Mucosa of descending colon (tissue), 3 donors: ENCODE measurements around the gene COL11A2. TPM values are rescaled to one million over a fixed set of nuclear protein-coding genes. Genes with fewer than 3 reads are reported as not detected.

Experiments used
- ATAC-seq: fragments of 200-7000 bp; cut with Tn5 transposase; one replicate; pipeline ENCODE4 v1.9.1; 2020; ENCODE audit warnings: mild to moderate bottlenecking, moderate library complexity
- DNase-seq, 3 donors: peaks; one replicate each; pipeline ENCODE4 v3.0.0-alpha.2; 2020
- H3K36me3 ChIP-seq: fragments of 200-600 bp; one replicate; pipeline ENCODE4 v1.8.0; 2021; ENCODE audit warnings: low read depth, mild to moderate bottlenecking
- H3K4me1 ChIP-seq: fragments of 200-600 bp; one replicate; pipeline ENCODE4 v1.8.0; 2021; ENCODE audit warnings: low read depth, mild to moderate bottlenecking
- H3K4me3 ChIP-seq: fragments of 200-600 bp; one replicate; pipeline ENCODE4 v1.8.0; 2021; ENCODE audit warnings: mild to moderate bottlenecking
- H3K9me3 ChIP-seq: fragments of 200-600 bp; one replicate; pipeline ENCODE4 v1.8.0; 2021; ENCODE audit warnings: mild to moderate bottlenecking
- intact Hi-C, 2 donors: fragments of 100-400 bp; cut with DNase I in 1 of 2; cut with micrococcal nuclease in 1 of 2; formaldehyde crosslinking; loops; one replicate each; pipeline versions ENCODE4 v1.11.0 to v1.11.1; 2022; cut with DNase I, micrococcal nuclease
- total RNA-seq, 3 donors: library from RNA; stranded (reverse); fragmentation: NEBNext Ultra II Directional in 2 of 3; extraction: Animal tissue kit (Norgen Biotek cat#: 25700) in 2 of 3; gene quantifications; one replicate each; pipeline versions ENCODE4 v1.2.1 to v1.2.4, GENCODE V29; 2021 to 2023
- TF ChIP-seq, protein P1 (sequence below): fragments of 200-600 bp; IDR thresholded peaks from one replicate; pipeline ENCODE4 v1.8.0; 2022; ENCODE audit warnings: antibody characterized with exemption, mild to moderate bottlenecking
- donor health status: DM: no; HTN: no; CAD: no; lungs with moderate emphysema.
- donor health status: DM: no; HTN: no; CAD: no.
- donor health status: DM: no; HTN: yes; CAD: no.

The COL11A2 gene
- total RNA-seq, 3 donors from 2014 or later: 0.27 to 1.1 (median 0.52) TPM

DNA sequence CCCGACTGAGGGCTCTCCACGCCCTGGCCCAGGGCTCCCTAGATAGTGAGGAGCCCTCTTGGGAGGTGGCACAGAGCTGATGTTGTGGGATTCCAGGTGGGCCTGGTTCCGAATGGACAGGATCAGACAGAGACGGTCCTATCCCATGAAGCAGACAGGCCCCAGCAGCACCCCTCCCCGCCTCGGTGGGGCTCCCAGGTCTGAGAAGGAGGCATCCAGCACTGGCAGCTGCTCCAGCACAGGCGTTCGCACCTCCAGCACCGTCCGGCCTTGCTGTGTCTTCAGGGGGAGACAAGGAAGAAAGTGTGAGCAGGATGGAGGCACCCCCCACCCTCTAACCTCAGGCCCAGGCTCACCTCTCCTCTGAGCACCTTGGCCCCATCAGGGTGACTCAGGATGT lies 28.7 kb downstream of the COL11A2 start:
- H3K36me3 ChIP-seq: no peaks in the 10 kb centered on the region
- no peak overlapping the region for H3K4me3 ChIP-seq
- intact Hi-C loops: no loop called here
- TF ChIP-seq, protein P1, sequence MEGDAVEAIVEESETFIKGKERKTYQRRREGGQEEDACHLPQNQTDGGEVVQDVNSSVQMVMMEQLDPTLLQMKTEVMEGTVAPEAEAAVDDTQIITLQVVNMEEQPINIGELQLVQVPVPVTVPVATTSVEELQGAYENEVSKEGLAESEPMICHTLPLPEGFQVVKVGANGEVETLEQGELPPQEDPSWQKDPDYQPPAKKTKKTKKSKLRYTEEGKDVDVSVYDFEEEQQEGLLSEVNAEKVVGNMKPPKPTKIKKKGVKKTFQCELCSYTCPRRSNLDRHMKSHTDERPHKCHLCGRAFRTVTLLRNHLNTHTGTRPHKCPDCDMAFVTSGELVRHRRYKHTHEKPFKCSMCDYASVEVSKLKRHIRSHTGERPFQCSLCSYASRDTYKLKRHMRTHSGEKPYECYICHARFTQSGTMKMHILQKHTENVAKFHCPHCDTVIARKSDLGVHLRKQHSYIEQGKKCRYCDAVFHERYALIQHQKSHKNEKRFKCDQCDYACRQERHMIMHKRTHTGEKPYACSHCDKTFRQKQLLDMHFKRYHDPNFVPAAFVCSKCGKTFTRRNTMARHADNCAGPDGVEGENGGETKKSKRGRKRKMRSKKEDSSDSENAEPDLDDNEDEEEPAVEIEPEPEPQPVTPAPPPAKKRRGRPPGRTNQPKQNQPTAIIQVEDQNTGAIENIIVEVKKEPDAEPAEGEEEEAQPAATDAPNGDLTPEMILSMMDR: no peak
- no peak for DNase-seq
- H3K4me1 ChIP-seq: peaks cover 18% of the 10 kb centered on the region
- no peak for ATAC-seq
- H3K9me3 ChIP-seq: no peaks in the 10 kb centered on the region

- Histone ChIP-seq H3K4me3 (no peak overlapping the region), H3K36me3 (no peaks in the 10 kb centered on the region), H3K4me1 (peaks cover 18% of the 10 kb centered on the region), H3K9me3 (no peaks in the 10 kb centered on the region)
- DNase-seq (peak; percentile 82 to 89 (median 84)), ATAC-seq (peak; percentile 94)
- TF ChIP-seq, protein P1: peak; percentile 95
- intact Hi-C loops: no loop called here
These were observed 30.6 kb downstream of the COL11A2 start for GRCh38 chr6:33161354-33162331.

- DNase-seq (peak; percentile 78 to 87 (median 80)), ATAC-seq (peak; percentile 83)
- intact Hi-C loops: no loop called here
- Histone ChIP-seq H3K4me3 (no peak overlapping the region), H3K36me3 (no peaks in the 10 kb centered on the region), H3K9me3 (no peaks in the 10 kb centered on the region), H3K4me1 (peaks cover 18% of the 10 kb centered on the region)
- TF ChIP-seq, protein P1: no peak
These were observed 31.4 kb downstream of the COL11A2 start for GRCh38 chr6:33160728-33161344.

DNA sequence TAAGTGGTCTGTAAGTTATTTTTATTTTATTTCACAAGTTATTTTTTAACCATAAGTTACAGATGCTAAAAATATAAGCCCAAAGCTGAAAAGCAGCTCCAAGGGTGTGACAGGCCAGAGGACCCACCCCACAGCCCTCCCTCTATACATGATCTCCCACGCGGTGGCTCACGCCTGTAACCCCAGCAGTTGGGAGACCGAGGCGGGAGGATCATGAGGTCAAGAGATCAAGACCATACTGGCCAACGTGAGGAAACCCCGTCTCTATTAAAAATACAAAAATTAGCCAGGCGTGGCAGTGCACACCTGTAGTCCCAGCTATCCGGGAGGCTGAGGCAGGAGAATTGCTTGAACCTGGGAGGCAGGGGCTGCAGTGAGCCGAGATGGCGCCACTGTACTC lies 32.2 kb downstream of the COL11A2 start:
- ATAC-seq: no peak
- Histone ChIP-seq H3K4me1 (peaks cover 18% of the 10 kb centered on the region), H3K4me3 (no peak overlapping the region), H3K36me3 (no peaks in the 10 kb centered on the region), H3K9me3 (no peaks in the 10 kb centered on the region)
- DNase-seq: no peak
- intact Hi-C loops: no loop called here
- TF ChIP-seq, protein P1: no peak

DNA sequence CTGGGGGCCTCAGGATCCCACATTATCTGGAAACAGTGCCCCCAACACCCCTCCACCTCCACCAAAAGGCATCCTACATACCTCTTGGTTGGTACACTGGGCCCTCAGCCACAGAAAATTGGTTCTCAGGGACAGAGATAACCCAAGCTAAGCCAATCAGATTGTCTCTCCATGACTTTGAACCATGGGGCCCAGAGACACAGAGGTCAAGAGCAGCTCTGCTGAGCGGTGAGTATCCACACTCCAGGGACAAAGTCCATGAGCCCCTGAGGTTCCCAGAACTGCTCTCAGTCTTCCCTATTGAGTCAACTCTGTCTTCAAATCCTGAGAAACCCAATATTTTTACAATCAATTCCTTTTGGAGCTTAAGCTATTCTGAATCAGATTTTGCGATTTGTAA lies 35.3 kb downstream of the COL11A2 start:
- no peak overlapping the region for H3K4me3 ChIP-seq
- TF ChIP-seq, protein P1: no peak
- no peaks in the 10 kb centered on the region for H3K36me3 ChIP-seq
- intact Hi-C loops: no loop called here
- DNase-seq (no peak), ATAC-seq (no peak)
- H3K4me1 ChIP-seq: peaks cover 15% of the 10 kb centered on the region
- peaks cover 8% of the 10 kb centered on the region for H3K9me3 ChIP-seq
